Loucy (cell line): ENCODE measurements around the gene PRKCZ.

Experiments
- H2AFZ ChIP-seq: fragments of 200-600 bp; sonication (generic); 2 replicates; pipeline ENCODE4 v1.6.0; 2016; ENCODE audit warnings: antibody characterized with exemption, mild to moderate bottlenecking, low read length, moderate library complexity
- H3F3A ChIP-seq: fragments of 200-600 bp; 2 replicates; pipeline ENCODE4 v1.6.0; 2016; ENCODE audit warnings: antibody characterized with exemption, low read depth, mild to moderate bottlenecking
- H3K27me3 ChIP-seq: fragments of 200-600 bp; sonication (generic); 2 replicates; pipeline ENCODE4 v1.6.1; 2014; ENCODE audit warnings: low read length, mild to moderate bottlenecking; ENCODE audit not compliant: insufficient read depth, poor library complexity, severe bottlenecking
- H3K36me3 ChIP-seq: fragments of 200-600 bp; sonication (generic); 2 replicates; pipeline ENCODE4 v1.6.1; 2016; ENCODE audit warnings: low read length; ENCODE audit not compliant: insufficient read depth
- H3K4me1 ChIP-seq: fragments of 200-600 bp; sonication (generic); 2 replicates; pipeline ENCODE4 v1.5.1; 2014; ENCODE audit warnings: low read length, mild to moderate bottlenecking; ENCODE audit not compliant: insufficient read depth, poor library complexity, severe bottlenecking
- H3K4me2 ChIP-seq: fragments of 200-600 bp; sonication (generic); 2 replicates; pipeline ENCODE4 v1.6.0; 2014; ENCODE audit warnings: antibody characterized with exemption, low read length, low read depth, mild to moderate bottlenecking; ENCODE audit not compliant: poor library complexity, severe bottlenecking
- H3K4me3 ChIP-seq: fragments of 200-600 bp; sonication (generic); 2 replicates; pipeline ENCODE4 v1.5.1; 2014; ENCODE audit warnings: low read length, mild to moderate bottlenecking, mixed read lengths; ENCODE audit not compliant: poor library complexity, severe bottlenecking
- H3K79me2 ChIP-seq: fragments of 200-600 bp; sonication (generic); 2 replicates; pipeline ENCODE4 v1.6.1; 2014; ENCODE audit warnings: low read length; ENCODE audit not compliant: insufficient read depth
- H3K9ac ChIP-seq: fragments of 200-600 bp; sonication (generic); 2 replicates; pipeline ENCODE4 v1.6.0; 2014; ENCODE audit warnings: mild to moderate bottlenecking, low read depth, low read length, moderate library complexity; ENCODE audit not compliant: poor library complexity, severe bottlenecking
- H3K9me2 ChIP-seq: fragments of 200-600 bp; sonication (generic); replicated peaks from 2 replicates; pipeline ENCODE4 v1.6.1; 2016; ENCODE audit warnings: low read depth, low read length, mixed read lengths
- H3K9me3 ChIP-seq: fragments of 200-600 bp; sonication (generic); 2 replicates; pipeline ENCODE4 v1.6.1; 2014; ENCODE audit warnings: mild to moderate bottlenecking, antibody characterized with exemption, low read length, low read depth; ENCODE audit not compliant: insufficient read depth
- H4K20me1 ChIP-seq: fragments of 200-600 bp; sonication (generic); 2 replicates; pipeline ENCODE4 v1.6.0; 2014; ENCODE audit warnings: antibody characterized with exemption, low read length, mild to moderate bottlenecking; ENCODE audit not compliant: insufficient read depth, poor library complexity, severe bottlenecking
- EZH2phosphoT487 ChIP-seq: fragments of 200-600 bp; IDR thresholded peaks from 2 replicates; pipeline ENCODE4 v1.6.1; 2018; ENCODE audit warnings: antibody characterized with exemption, mild to moderate bottlenecking, moderate library complexity, borderline replicate concordance
- TF ChIP-seq, protein P1 (sequence below): fragments of 200-600 bp; sonication (generic); conservative IDR thresholded peaks from 2 replicates; pipeline ENCODE4 v1.5.1; 2014; ENCODE audit warnings: mild to moderate bottlenecking, antibody characterized with exemption, low read length

The PRKCZ gene

DNA sequence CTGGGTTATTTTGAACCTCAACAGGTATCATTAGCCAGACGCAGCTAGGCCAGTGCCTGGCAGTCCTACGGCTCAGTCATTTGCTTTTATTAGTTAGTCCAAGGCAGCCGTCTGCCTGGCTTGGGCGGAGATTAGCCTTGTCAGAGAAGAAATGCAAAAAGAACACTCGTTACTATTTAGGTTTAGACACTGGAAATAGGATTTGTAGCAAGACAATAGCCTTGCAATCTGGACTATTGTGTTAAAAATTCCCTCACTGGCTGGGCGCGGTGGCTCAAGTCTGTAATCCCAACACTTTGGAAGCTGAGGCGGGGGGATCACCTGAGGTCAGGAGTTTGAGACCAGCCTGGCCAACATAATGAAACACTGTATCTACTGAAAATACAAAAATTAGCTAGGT lies 11.0 kb upstream of the PRKCZ start:
- H3K27me3 ChIP-seq, result no peaks in the 10 kb centered on the region

DNA sequence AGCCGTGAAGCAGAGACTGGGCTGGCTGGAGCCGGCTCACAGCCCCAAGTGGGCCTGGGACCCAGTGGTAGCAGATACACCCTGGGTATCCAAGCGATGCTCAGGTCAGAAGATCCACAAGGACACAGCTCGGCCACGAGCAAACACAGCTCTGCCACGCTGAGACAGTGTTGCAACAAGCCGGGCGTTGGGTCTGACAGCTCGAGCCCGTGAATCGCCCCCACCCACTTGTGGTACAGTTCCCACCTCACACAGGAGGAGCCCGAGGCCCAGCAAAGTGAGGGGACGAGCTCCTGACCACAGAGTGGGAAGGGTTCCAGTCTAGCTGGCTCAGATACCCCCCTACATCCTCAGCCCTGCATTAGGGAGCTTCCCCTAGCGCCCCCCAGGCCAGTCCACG lies 8.9 kb upstream of the PRKCZ start:
- H3K9ac ChIP-seq, result no peak overlapping the region
- no peaks in the 10 kb centered on the region for H3K4me1 ChIP-seq
- no peaks in the 10 kb centered on the region for H3K9me3 ChIP-seq
- no peaks in the 10 kb centered on the region for H3K79me2 ChIP-seq
- TF ChIP-seq, protein P1, sequence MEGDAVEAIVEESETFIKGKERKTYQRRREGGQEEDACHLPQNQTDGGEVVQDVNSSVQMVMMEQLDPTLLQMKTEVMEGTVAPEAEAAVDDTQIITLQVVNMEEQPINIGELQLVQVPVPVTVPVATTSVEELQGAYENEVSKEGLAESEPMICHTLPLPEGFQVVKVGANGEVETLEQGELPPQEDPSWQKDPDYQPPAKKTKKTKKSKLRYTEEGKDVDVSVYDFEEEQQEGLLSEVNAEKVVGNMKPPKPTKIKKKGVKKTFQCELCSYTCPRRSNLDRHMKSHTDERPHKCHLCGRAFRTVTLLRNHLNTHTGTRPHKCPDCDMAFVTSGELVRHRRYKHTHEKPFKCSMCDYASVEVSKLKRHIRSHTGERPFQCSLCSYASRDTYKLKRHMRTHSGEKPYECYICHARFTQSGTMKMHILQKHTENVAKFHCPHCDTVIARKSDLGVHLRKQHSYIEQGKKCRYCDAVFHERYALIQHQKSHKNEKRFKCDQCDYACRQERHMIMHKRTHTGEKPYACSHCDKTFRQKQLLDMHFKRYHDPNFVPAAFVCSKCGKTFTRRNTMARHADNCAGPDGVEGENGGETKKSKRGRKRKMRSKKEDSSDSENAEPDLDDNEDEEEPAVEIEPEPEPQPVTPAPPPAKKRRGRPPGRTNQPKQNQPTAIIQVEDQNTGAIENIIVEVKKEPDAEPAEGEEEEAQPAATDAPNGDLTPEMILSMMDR, result no peak
- no peak for TF ChIP-seq EZH2phosphoT487
- H2AFZ ChIP-seq, result no peak overlapping the region
- H3K27me3 ChIP-seq, result no peaks in the 10 kb centered on the region
- no peaks in the 10 kb centered on the region for H3K9me2 ChIP-seq
- no peaks in the 10 kb centered on the region for H3F3A ChIP-seq
- no peaks in the 10 kb centered on the region for H4K20me1 ChIP-seq
- H3K36me3 ChIP-seq, result no peaks in the 10 kb centered on the region
- no peak overlapping the region for H3K4me3 ChIP-seq
- no peak overlapping the region for H3K4me2 ChIP-seq

More for the DNA sequence above, 11.0 kb upstream of the PRKCZ start:
- H3K79me2 ChIP-seq, result no peaks in the 10 kb centered on the region
- no peak overlapping the region for H3K4me2 ChIP-seq
- H3K9ac ChIP-seq, result no peak overlapping the region
- no peaks in the 10 kb centered on the region for H3F3A ChIP-seq
- no peaks in the 10 kb centered on the region for H3K9me2 ChIP-seq
- no peaks in the 10 kb centered on the region for H4K20me1 ChIP-seq
- H3K36me3 ChIP-seq, result no peaks in the 10 kb centered on the region
- no peaks in the 10 kb centered on the region for H3K9me3 ChIP-seq
- no peak for TF ChIP-seq EZH2phosphoT487
- TF ChIP-seq, protein P1, result no peak
- no peak overlapping the region for H3K4me3 ChIP-seq
- H2AFZ ChIP-seq, result no peak overlapping the region
- no peaks in the 10 kb centered on the region for H3K4me1 ChIP-seq

DNA sequence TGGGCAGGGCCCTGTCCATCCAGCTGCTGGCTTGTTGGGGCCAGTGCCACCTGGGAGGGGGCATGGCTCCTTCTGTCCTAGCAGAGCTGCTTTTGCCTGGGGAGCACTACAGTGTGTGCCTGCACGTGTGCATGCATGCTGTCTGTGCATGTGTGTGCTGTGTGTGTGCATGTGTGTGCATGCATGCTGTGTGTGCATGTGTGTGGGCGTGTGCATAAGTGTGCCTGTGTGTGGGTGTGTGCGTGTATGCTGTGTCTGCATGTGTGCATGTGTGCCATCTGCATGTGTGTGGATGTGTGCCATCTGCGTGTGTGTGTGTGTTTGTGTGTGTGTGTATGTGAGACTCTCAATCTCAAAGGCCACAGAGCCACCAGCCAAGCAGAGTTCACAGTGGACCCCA lies 8.3 kb upstream of the PRKCZ start:
- no peaks in the 10 kb centered on the region for H3K27me3 ChIP-seq
- no peaks in the 10 kb centered on the region for H3K9me3 ChIP-seq
- no peaks in the 10 kb centered on the region for H3K4me1 ChIP-seq
- no peaks in the 10 kb centered on the region for H4K20me1 ChIP-seq
- H3K4me2 ChIP-seq, result no peak overlapping the region
- no peaks in the 10 kb centered on the region for H3K9me2 ChIP-seq
- H3K4me3 ChIP-seq, result no peak overlapping the region
- H2AFZ ChIP-seq, result no peak overlapping the region
- TF ChIP-seq EZH2phosphoT487, result no peak
- TF ChIP-seq, protein P1, result no peak
- H3K9ac ChIP-seq, result no peak overlapping the region
- no peaks in the 10 kb centered on the region for H3K36me3 ChIP-seq
- no peaks in the 10 kb centered on the region for H3K79me2 ChIP-seq
- no peaks in the 10 kb centered on the region for H3F3A ChIP-seq
